Osteocyte (in vitro differentiated cells): ENCODE data around the gene C16orf96. TPM values are rescaled to one million over a fixed set of nuclear protein-coding genes. Genes with fewer than 3 reads are reported as not detected.
A peak's percentile ranks its signal among the peaks of the same experiment; 100 is the strongest.

Experiments used
- DNase-seq: peaks from one replicate; pipeline ENCODE4 v3.0.0; 2021; ENCODE audit warnings: mixed read lengths; ENCODE audit not compliant: unreplicated experiment; ENCODE audit errors: extremely low spot score
- H3K27ac Mint-ChIP-seq: one replicate; pipeline ENCODE4 v1.8.0; 2021; ENCODE audit warnings: mild to moderate bottlenecking, mixed read lengths; ENCODE audit not compliant: unreplicated experiment
- H3K27me3 Mint-ChIP-seq: one replicate; pipeline ENCODE4 v1.8.0; 2021; ENCODE audit warnings: mixed read lengths; ENCODE audit not compliant: unreplicated experiment
- H3K36me3 Mint-ChIP-seq: one replicate; pipeline ENCODE4 v1.8.0; 2021; ENCODE audit warnings: mixed read lengths; ENCODE audit not compliant: unreplicated experiment
- H3K4me1 Mint-ChIP-seq: one replicate; pipeline ENCODE4 v1.8.0; 2021; ENCODE audit warnings: mixed read lengths; ENCODE audit not compliant: unreplicated experiment
- H3K4me3 Mint-ChIP-seq: one replicate; pipeline ENCODE4 v1.8.0; 2021; ENCODE audit warnings: mild to moderate bottlenecking, moderate library complexity, mixed read lengths; ENCODE audit not compliant: unreplicated experiment
- H3K9me3 Mint-ChIP-seq: one replicate; pipeline ENCODE4 v1.8.0; 2021; ENCODE audit warnings: mixed read lengths; ENCODE audit not compliant: unreplicated experiment
- total RNA-seq: library from RNA; stranded (reverse); gene quantifications from 2 replicates; pipeline ENCODE4 v1.2.1, GENCODE V29; 2021
- TF ChIP-seq, protein P1 (sequence below): fragments of 200-600 bp; sonication (generic); IDR thresholded peaks from 2 replicates; pipeline ENCODE4 v1.5.0; 2021; ENCODE audit warnings: antibody characterized with exemption, mild to moderate bottlenecking, moderate library complexity

C16orf96 gene
- total RNA-seq, 1 donor from 2014 or later = 0.08 TPM

DNA sequence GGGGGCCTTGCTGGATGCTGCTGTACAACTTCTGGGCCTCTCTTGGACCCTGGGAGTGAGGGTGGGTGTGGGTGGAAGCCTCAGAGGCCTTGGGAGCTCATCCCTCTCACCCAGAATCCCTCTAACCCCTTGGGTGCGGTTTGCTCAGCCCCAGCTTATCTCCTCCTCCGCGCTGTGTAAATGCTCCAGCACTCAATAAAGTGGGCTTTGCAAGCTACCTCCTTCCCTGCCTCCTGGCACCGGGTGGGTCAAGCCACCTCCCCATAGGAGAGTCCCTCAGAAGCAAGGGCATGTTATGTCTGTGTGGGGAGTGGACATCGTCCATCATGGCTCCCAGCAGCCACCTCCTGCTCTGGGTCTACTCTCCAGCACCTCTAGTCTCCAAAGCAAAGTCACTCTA is 46.0 kb upstream of the C16orf96 start:
- Mint-ChIP-seq H3K4me1 (peaks cover 3% of the 10 kb centered on the region), H3K27ac (no peak overlapping the region), H3K27me3 (no peaks in the 10 kb centered on the region), H3K9me3 (no peaks in the 10 kb centered on the region), H3K4me3 (no peak overlapping the region), H3K36me3 (peaks cover 8% of the 10 kb centered on the region)
- TF ChIP-seq, protein P1, sequence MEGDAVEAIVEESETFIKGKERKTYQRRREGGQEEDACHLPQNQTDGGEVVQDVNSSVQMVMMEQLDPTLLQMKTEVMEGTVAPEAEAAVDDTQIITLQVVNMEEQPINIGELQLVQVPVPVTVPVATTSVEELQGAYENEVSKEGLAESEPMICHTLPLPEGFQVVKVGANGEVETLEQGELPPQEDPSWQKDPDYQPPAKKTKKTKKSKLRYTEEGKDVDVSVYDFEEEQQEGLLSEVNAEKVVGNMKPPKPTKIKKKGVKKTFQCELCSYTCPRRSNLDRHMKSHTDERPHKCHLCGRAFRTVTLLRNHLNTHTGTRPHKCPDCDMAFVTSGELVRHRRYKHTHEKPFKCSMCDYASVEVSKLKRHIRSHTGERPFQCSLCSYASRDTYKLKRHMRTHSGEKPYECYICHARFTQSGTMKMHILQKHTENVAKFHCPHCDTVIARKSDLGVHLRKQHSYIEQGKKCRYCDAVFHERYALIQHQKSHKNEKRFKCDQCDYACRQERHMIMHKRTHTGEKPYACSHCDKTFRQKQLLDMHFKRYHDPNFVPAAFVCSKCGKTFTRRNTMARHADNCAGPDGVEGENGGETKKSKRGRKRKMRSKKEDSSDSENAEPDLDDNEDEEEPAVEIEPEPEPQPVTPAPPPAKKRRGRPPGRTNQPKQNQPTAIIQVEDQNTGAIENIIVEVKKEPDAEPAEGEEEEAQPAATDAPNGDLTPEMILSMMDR = no peak
- DNase-seq = no peak

DNA sequence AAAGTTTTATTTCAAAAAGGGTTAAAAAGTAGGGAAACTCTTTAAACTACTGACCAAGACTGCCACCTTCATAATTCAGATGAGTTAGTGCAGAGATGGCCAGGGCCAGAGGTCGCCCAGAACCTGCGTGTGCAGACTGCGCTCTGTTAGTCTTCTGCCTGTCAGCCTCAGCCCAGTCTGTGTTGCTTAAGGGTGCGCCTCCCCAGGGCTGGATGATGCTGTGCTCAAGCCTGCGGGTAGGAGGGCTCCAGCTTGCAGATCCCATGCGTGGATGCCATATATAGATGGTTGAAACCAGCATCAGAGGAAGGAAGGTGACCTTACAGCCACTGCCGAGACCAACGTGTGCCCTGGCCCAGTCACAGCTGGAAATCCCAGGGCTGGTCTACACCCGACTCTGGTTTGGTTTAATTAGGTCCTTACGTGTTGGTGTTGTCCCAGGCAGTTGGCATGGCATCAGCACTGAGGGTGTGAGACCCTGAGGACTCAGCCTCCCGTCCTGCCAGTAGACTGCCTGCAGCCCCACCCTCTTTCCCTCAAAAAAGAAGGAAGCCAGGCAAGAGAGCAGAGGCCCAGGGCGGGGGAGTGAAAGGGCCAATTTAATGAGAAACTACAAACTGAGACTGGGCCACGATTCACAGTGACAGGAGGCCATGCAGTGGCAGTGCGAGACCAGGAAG is 45.3 kb upstream of the C16orf96 start:
- H3K27ac Mint-ChIP-seq = peak overlapping the region; percentile 55
- no peak for DNase-seq
- H3K4me1 Mint-ChIP-seq = peaks cover 7% of the 10 kb centered on the region
- H3K9me3 Mint-ChIP-seq = no peaks in the 10 kb centered on the region
- TF ChIP-seq, protein P1 = no peak
- H3K27me3 Mint-ChIP-seq = no peaks in the 10 kb centered on the region
- H3K36me3 Mint-ChIP-seq = peaks cover 9% of the 10 kb centered on the region
- H3K4me3 Mint-ChIP-seq = no peak overlapping the region

DNA sequence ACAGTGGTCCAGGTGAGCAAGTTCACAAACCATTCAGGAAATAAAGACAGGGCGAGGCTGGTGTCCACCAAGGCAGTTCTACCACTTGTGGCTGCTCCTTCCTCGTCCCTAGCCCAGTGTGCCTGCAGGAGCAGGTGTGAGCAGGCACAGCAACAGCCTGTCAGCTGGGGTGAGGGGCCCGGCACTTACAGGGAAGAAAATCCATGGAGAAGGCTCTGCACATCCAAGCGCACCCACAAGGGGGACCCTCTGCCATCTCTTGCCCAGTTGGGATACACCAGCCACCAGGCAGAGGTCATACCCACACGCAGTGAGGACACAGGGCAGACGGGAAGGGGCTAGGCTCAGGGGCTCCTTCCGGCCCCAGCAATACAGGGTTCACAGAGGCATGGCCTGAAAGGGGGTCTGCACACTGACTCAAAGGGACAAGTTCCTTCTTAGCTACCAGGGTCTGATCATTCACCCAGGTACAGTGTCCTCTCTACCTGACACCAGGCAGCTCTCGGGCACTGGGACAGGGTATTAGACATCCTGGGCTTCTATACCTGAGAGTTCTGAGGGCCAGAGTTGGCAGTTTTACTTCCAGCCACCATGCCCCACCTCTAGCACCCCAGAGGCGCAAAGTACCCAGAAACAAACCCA is 44.6 kb upstream of the C16orf96 start:
- no peak for DNase-seq
- Mint-ChIP-seq H3K36me3 (peaks cover 11% of the 10 kb centered on the region), H3K4me3 (no peak overlapping the region), H3K27me3 (no peaks in the 10 kb centered on the region), H3K27ac (peak overlapping the region; percentile 55), H3K9me3 (no peaks in the 10 kb centered on the region), H3K4me1 (peaks cover 7% of the 10 kb centered on the region)
- TF ChIP-seq, protein P1 = peak; percentile 53

DNA sequence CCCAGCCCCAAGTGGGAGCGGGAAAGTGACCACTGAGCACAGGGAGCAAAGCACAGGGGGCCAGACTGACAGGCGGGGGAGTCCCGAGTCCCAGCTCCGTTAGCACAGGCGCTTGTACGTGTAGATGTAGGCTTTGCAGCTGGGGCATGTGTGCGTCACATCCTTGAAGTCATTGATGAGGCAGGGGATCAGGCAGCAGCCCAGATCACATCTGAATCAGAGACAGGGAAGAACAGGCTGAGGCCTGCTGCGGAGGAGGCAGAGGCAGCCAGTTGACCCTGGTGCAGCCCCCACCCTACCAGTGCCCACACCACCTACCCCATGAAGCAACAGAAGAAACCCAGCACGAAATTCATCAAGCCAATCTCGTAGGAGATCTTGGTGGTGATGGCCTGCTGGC is 43.7 kb upstream of the C16orf96 start:
- Mint-ChIP-seq H3K27me3 (no peaks in the 10 kb centered on the region), H3K36me3 (peaks cover 11% of the 10 kb centered on the region), H3K27ac (no peak overlapping the region), H3K9me3 (no peaks in the 10 kb centered on the region), H3K4me3 (no peak overlapping the region), H3K4me1 (peaks cover 7% of the 10 kb centered on the region)
- TF ChIP-seq, protein P1 = no peak
- no peak for DNase-seq

DNA sequence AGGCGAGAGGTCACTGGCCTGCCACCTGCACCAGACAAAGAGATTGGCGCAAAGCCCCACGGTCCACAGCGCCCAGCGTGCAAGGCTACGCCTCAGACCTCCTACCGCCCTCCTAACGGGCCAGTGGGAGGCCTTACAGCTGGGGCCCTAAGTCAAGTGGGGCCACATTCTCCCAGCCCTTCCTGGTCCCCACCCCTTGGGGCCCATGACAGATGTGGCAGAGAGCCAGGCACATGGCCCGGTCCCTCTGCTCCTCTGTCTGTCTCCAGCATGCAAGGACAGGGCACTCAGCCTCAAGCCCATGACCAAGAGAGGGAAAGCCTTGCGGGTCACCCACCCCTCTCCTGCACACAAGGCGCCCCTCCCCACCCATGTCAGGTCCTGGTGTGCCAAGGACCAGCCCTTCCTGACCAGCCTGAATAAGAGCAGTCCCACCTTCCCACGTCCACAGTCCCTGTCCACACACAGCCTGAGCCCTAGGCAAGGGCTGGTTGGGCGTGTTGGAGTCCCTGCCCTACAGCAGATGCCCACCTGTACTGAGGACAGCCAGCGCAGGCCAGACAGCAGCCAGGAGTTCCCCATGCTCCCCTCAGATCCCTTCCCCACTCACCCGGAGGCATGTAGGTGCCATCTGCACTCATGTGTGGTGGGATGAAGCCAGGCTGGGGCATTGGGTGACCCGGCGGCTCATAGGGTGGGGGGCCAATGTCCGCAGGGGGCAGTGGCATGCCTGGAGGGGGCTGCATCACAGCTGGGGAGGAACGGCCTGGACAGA is 42.9 kb upstream of the C16orf96 start:
- no peak for DNase-seq
- TF ChIP-seq, protein P1 = no peak
- Mint-ChIP-seq H3K9me3 (no peaks in the 10 kb centered on the region), H3K27ac (no peak overlapping the region), H3K36me3 (peaks cover 11% of the 10 kb centered on the region), H3K4me1 (peaks cover 7% of the 10 kb centered on the region), H3K4me3 (no peak overlapping the region), H3K27me3 (no peaks in the 10 kb centered on the region)
